Breast epithelium (tissue), 4 donors: Measurements from ENCODE around the gene CBY2. TPM values are rescaled to one million over a fixed set of nuclear protein-coding genes. Genes with fewer than 3 reads are reported as not detected.

Source experiments
- DNase-seq, 2 donors: peaks; one replicate each; pipeline ENCODE4 v3.0.0-alpha.2; 2019; ENCODE audit warnings: low spot score in 2 of 2
- H3K27ac ChIP-seq, 2 donors: fragments of 200-600 bp; sonication (generic) in 1 of 2; one replicate each; pipeline ENCODE4 v1.5.1; 2016 to 2019; ENCODE audit warnings: mild to moderate bottlenecking in 1 of 2
- H3K27me3 ChIP-seq, 2 donors: fragments of 200-600 bp; sonication (generic) in 1 of 2; one replicate each; pipeline versions ENCODE4 v1.5.1 to v1.6.0; 2017 to 2019; ENCODE audit warnings: control low read depth in 1 of 2, mild to moderate bottlenecking in 1 of 2
- H3K36me3 ChIP-seq: fragments of 200-600 bp; one replicate; pipeline ENCODE4 v1.5.1; 2019
- H3K4me1 ChIP-seq, 2 donors: fragments of 200-600 bp; sonication (generic); one replicate each; pipeline ENCODE4 v1.5.1; 2016 to 2019; ENCODE audit warnings: control low read depth in 1 of 2
- H3K4me3 ChIP-seq, 3 donors: fragments of 200-600 bp; sonication (generic); 1 replicate in 2 of 3; 2 replicates in 1 of 3; pipeline ENCODE4 v1.5.1; 2016 to 2019; ENCODE audit warnings: mild to moderate bottlenecking in 3 of 3, moderate library complexity in 2 of 3
- H3K9me3 ChIP-seq, 2 donors: fragments of 200-600 bp; sonication (generic) in 1 of 2; one replicate each; pipeline ENCODE4 v1.5.1; 2016 to 2019; ENCODE audit warnings: control low read depth in 1 of 2
- POLR2A ChIP-seq: fragments of 450-650 bp; IDR thresholded peaks from one replicate; pipeline ENCODE4 v1.6.1; 2016; ENCODE audit warnings: antibody characterized with exemption, mild to moderate bottlenecking, moderate library complexity
- POLR2AphosphoS5 ChIP-seq, 3 donors: sonication (generic); formaldehyde crosslinking; IDR thresholded peaks; one replicate each; pipeline ENCODE4 v1.6.1; 2017; ENCODE audit warnings: antibody characterized with exemption in 3 of 3
- intact Hi-C: fragments of 100-400 bp; cut with DNase I; formaldehyde crosslinking; loops from one replicate; pipeline ENCODE4 v1.15.1; 2023; ENCODE audit warnings: low total_unique reads
- total RNA-seq, 3 donors: library from RNA; depleted of rRNA; stranded (reverse); fragments of >200 nt; gene quantifications; one replicate each; pipeline ENCODE4 v1.1.0, GENCODE V29; 2016
- TF ChIP-seq, protein P1 (sequence below), 3 donors: fragments of 450-650 bp; IDR thresholded peaks; one replicate each; pipeline ENCODE4 v1.5.1; 2016 to 2017; ENCODE audit warnings: antibody characterized with exemption in 3 of 3, mild to moderate bottlenecking in 3 of 3, moderate library complexity in 3 of 3

Gene CBY2
- total RNA-seq, 3 donors from 2014 or later, result not detected

DNA sequence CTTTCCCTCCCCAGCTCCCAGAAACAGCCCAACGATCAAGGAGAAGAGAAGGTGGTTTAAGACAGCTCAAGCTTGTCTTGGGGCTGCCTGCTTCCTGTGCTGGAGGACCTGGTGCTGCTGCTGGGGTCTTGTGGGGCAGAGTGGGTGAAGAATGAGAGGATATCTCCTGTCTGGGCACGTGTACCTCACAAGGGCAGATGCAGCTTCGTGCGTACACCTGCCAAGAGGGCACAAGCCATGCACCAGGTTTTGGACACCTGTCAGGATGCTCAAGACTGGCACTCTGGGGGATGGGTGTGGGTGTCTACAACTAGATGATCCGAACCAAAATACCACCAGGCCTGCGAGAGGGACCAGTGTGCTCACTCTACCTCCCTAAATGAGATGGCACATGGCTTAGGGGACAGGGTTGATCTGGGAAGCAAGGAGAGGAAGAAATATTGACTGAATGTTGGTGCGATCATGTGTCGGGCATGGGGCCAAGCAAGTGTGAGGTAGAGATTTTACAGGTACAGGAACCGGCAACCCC, 2.2 kb downstream of the CBY2 start:
- Histone ChIP-seq H3K4me3 (no peak overlapping the region), H3K36me3 (no peaks in the 10 kb centered on the region), H3K27me3 (no peaks in the 10 kb centered on the region), H3K27ac (no peak overlapping the region), H3K4me1 (no peaks in the 10 kb centered on the region), H3K9me3 (no peaks in the 10 kb centered on the region)
- no peak for DNase-seq
- TF ChIP-seq POLR2AphosphoS5 (IDR thresholded peaks at IDR 0.05) (no peak), POLR2A (no peak)
- TF ChIP-seq, protein P1, sequence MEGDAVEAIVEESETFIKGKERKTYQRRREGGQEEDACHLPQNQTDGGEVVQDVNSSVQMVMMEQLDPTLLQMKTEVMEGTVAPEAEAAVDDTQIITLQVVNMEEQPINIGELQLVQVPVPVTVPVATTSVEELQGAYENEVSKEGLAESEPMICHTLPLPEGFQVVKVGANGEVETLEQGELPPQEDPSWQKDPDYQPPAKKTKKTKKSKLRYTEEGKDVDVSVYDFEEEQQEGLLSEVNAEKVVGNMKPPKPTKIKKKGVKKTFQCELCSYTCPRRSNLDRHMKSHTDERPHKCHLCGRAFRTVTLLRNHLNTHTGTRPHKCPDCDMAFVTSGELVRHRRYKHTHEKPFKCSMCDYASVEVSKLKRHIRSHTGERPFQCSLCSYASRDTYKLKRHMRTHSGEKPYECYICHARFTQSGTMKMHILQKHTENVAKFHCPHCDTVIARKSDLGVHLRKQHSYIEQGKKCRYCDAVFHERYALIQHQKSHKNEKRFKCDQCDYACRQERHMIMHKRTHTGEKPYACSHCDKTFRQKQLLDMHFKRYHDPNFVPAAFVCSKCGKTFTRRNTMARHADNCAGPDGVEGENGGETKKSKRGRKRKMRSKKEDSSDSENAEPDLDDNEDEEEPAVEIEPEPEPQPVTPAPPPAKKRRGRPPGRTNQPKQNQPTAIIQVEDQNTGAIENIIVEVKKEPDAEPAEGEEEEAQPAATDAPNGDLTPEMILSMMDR (IDR thresholded peaks at IDR 0.05), result no peak
- intact Hi-C loops, result no loop called here

DNA sequence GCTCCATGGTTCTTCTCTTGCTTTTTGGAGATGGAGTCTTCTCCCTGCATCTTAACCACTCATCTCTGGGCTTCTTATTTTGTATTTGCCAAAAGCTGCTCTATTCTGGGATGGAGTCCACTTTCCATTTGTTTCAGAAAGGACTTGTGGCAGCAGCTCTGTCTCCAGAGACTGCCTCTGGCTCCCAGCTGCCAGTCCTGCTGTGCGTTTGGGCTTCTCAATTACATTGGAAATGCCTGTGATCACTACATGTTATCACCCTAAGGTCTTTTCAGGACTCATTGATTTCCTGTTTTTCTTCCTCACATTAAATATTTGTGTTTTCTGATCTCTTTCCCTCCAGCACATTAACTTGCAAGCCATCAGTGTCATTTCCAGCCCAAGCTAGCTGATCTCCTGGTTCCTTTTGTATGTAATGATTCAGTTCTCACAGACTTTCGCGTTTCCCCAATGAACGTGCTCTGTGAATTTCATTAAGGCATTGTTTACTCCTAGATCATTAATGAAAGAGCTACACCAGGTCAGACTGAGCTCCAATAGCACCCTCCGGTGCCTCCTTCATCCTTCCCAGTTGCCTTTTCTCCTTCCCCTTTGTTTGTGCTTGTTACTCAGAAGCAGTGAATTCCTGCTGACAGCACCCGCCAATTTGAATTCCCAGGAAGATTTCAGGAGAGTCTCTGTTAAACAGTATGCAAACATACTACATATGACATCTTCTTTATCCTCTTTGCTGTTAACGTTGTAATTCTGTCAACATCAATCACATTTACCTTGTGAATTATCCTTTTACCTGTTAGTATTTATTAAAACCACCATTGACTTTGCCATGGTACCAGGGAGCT, 3.0 kb downstream of the CBY2 start:
- Histone ChIP-seq H3K36me3 (no peaks in the 10 kb centered on the region), H3K4me1 (no peaks in the 10 kb centered on the region), H3K27me3 (no peaks in the 10 kb centered on the region), H3K9me3 (no peaks in the 10 kb centered on the region), H3K4me3 (no peak overlapping the region), H3K27ac (no peak overlapping the region)
- TF ChIP-seq, protein P1 (IDR thresholded peaks at IDR 0.05), result no peak
- TF ChIP-seq POLR2A (no peak), POLR2AphosphoS5 (IDR thresholded peaks at IDR 0.05) (no peak)
- intact Hi-C loops, result no loop called here
- no peak for DNase-seq

DNA sequence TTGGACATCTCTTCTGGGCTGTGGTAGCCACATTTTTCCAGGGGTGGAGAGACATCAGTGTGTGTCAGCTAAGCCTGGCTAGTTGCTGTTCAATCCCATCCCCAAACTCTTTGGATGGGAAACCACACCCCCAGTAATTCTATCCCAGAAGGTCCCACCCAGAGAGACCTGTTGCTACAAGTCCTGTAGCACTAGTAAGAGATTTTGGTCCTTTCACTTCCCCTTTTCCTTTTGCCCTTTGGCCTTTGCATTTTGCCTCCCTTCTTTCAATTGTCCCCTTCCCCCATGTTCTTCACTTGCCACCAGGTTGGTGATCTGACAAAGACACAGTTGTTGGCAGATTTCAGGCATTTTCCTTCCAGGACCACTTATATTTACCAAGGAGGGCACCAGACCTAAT, 3.8 kb downstream of the CBY2 start:
- DNase-seq, result no peak
- Histone ChIP-seq H3K36me3 (no peaks in the 10 kb centered on the region), H3K4me3 (no peak overlapping the region), H3K27me3 (no peaks in the 10 kb centered on the region), H3K27ac (no peak overlapping the region), H3K4me1 (no peaks in the 10 kb centered on the region), H3K9me3 (no peaks in the 10 kb centered on the region)
- intact Hi-C loops, result no loop called here
- TF ChIP-seq POLR2AphosphoS5 (IDR thresholded peaks at IDR 0.05), result no peak
- TF ChIP-seq, protein P1 (IDR thresholded peaks at IDR 0.05), result no peak
- no peak for TF ChIP-seq POLR2A

DNA sequence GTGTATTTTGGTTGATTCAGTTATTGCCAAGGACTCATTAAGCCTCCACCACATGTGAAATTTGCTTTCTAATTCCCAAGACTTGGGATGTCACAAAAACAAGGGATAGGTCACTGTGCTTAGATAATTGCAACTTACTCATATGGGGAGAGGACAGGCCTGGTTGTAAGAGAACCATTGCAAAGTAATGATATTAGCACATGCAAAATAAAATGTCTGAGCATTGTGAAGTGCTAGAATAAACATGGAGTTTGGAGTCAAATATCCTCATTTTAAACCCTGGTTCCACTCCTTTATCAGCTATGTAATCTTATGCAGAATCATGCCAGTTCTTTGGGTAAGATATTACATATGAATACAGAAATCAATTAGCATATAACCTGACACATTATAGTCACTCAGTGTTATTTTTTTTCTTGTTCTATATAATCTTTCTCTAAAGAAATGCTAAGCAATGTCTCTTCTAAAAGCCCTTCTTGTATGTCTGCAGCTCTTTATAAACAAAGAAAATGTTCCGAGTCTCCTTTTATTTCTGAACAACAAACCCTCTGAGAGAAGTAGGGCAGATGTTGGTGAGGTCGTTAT, 5.5 kb downstream of the CBY2 start:
- Histone ChIP-seq H3K27me3 (no peaks in the 10 kb centered on the region), H3K36me3 (no peaks in the 10 kb centered on the region), H3K4me3 (no peak overlapping the region), H3K9me3 (no peaks in the 10 kb centered on the region), H3K27ac (no peak overlapping the region), H3K4me1 (no peaks in the 10 kb centered on the region)
- intact Hi-C loops, result no loop called here
- TF ChIP-seq POLR2AphosphoS5 (IDR thresholded peaks at IDR 0.05), result no peak
- TF ChIP-seq POLR2A, result no peak
- TF ChIP-seq, protein P1 (IDR thresholded peaks at IDR 0.05), result no peak
- no peak for DNase-seq

DNA sequence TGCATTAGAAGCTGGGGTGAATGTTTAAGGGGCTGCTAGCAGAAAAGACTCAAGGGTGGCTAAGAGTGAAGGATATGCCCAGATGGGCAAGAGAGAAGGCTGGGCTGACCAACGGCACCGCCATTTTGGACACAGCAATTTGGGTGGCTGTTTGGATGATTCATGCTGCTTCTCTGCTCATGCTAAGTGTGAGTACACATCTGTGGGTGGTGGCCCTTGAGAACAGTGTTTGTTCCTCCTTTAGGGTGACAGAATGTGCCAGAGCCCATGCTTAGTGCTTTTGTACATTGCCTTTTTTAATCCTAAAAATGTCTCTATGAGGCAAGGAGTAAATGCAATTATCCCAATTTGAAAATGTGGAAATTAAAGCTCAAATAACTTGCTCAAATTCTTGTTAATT, 9.8 kb downstream of the CBY2 start:
- TF ChIP-seq, protein P1 (IDR thresholded peaks at IDR 0.05), result no peak
- TF ChIP-seq POLR2A, result no peak
- TF ChIP-seq POLR2AphosphoS5 (IDR thresholded peaks at IDR 0.05), result no peak
- Histone ChIP-seq H3K4me1 (no peaks in the 10 kb centered on the region), H3K27me3 (no peaks in the 10 kb centered on the region), H3K27ac (no peak overlapping the region), H3K36me3 (no peaks in the 10 kb centered on the region), H3K4me3 (no peak overlapping the region), H3K9me3 (no peaks in the 10 kb centered on the region)
- DNase-seq, result no peak
- intact Hi-C loops, result no loop called here
